K562 (cell line): Measurements from ENCODE around the gene SRGAP3. TPM values are rescaled to one million over a fixed set of nuclear protein-coding genes. Genes with fewer than 3 reads are reported as not detected.

ENCODE experiments used
- ATAC-seq: fragments of 200-7000 bp; cut with Tn5 transposase; 3 replicates; pipeline ENCODE4 v1.9.1; 2020; ENCODE audit warnings: moderate library complexity
- BruUV-seq: library from RNA; stranded (reverse); fragments of 400-500 nt; replicated peaks from 2 replicates; lab custom pipeline; 2021; lab: Mats Ljungman, UMichigan
- CTCF ChIA-PET: fragments of 300-600 bp; formaldehyde crosslinking; extraction: SDS; loops from one replicate; lab custom pipeline; 2021; ENCODE audit warnings: low intra/inter-chr PET ratio; lab: Yijun Ruan, JAX
- POLR2A ChIA-PET: fragments of 300-600, 350-650 bp; sonication (Branson Sonifier 250); formaldehyde crosslinking; extraction: SDS; loops from one replicate; lab custom pipeline; 2021; ENCODE audit warnings: antibody characterized with exemption, inconsistent platforms; lab: Yijun Ruan, JAX
- DNase-seq, 4 experiments: peaks; one replicate each; pipeline versions ENCODE4 v3.0.0 to v3.0.0-alpha.2; 2011 to 2018; ENCODE audit warnings: low spot score in 3 of 4, mixed read lengths in 3 of 4; ENCODE audit errors: extremely low read depth in 1 of 4
- FAIRE-seq: peaks from 2 replicates; lab custom pipeline; 2011; peaks lifted over from hg19 to GRCh38; lab: Jason Lieb, UNC
- H2AFZ ChIP-seq: 2 replicates; pipeline ENCODE4 v1.6.0; 2011; ENCODE audit warnings: low read depth, low read length, control low read depth, inconsistent platforms
- H3K27ac ChIP-seq: fragments of 200-600 bp; 3 replicates; pipeline ENCODE4 v1.8.0; 2011; ENCODE audit warnings: low read depth, mild to moderate bottlenecking, control low read depth, inconsistent platforms, low read length, moderate library complexity, mixed read lengths; ENCODE audit errors: extremely low read depth
- H3K27me3 ChIP-seq, 2 experiments: fragments of 300-600 bp in 1 of 2; 2 replicates in 1 of 2; 3 replicates in 1 of 2; pipeline versions ENCODE4 v1.6.0 to v1.8.0; 2011; ENCODE audit warnings: inconsistent platforms in 2 of 2, low read length in 2 of 2, mild to moderate bottlenecking in 1 of 2, mixed read lengths in 1 of 2, moderate library complexity in 1 of 2; ENCODE audit not compliant: control insufficient read depth in 2 of 2, insufficient read depth in 2 of 2
- H3K36me3 ChIP-seq: fragments of 300-600 bp; 3 replicates; pipeline ENCODE4 v1.8.0; 2011; ENCODE audit warnings: mild to moderate bottlenecking, low read length, inconsistent platforms; ENCODE audit not compliant: control insufficient read depth, insufficient read depth
- H3K4me1 ChIP-seq, 2 experiments: fragments of 200-600 bp in 1 of 2; replicated peaks in 1 of 2; 2 replicates in 1 of 2; 3 replicates in 1 of 2; pipeline versions ENCODE4 v1.5.1 to v1.8.0; 2011; ENCODE audit warnings: inconsistent platforms in 2 of 2, low read length in 2 of 2, mild to moderate bottlenecking in 1 of 2, mixed read lengths in 1 of 2, moderate library complexity in 1 of 2; ENCODE audit not compliant: control insufficient read depth in 2 of 2, insufficient read depth in 2 of 2
- H3K4me2 ChIP-seq: 2 replicates; pipeline ENCODE4 v1.6.1; 2011; ENCODE audit warnings: low read length, control low read depth, inconsistent platforms, mixed read lengths; ENCODE audit not compliant: insufficient read depth
- H3K4me3 ChIP-seq: fragments of 200-600 bp; sonication (generic), shearing (Covaris generic); 2 replicates; pipeline ENCODE4 v1.5.1; 2016; ENCODE audit warnings: control low read depth, inconsistent platforms
- H3K79me2 ChIP-seq: fragments of 200-600 bp; 3 replicates; pipeline ENCODE4 v1.8.0; 2011; ENCODE audit warnings: low read length, inconsistent platforms; ENCODE audit not compliant: control insufficient read depth, insufficient read depth
- H3K9ac ChIP-seq, 2 experiments: 2 replicates each; pipeline versions ENCODE4 v1.6.0 to v1.6.1; 2011; ENCODE audit warnings: low read depth in 2 of 2, low read length in 2 of 2, control low read depth in 1 of 2, inconsistent platforms in 1 of 2, mild to moderate bottlenecking in 1 of 2, mixed read lengths in 1 of 2; ENCODE audit not compliant: insufficient read depth in 1 of 2
- H3K9me1 ChIP-seq: one replicate; pipeline ENCODE4 v1.6.0; 2011; ENCODE audit warnings: inconsistent platforms, mild to moderate bottlenecking, low read length, moderate library complexity; ENCODE audit not compliant: control insufficient read depth, insufficient read depth
- H3K9me3 ChIP-seq: replicated peaks from 2 replicates; pipeline ENCODE4 v1.5.1; 2011; ENCODE audit warnings: low read depth, low read length, inconsistent platforms; ENCODE audit not compliant: control insufficient read depth, insufficient read depth
- H4K20me1 ChIP-seq: replicated peaks from 2 replicates; pipeline ENCODE4 v1.6.1; 2011; ENCODE audit warnings: low read length, inconsistent platforms, mixed read lengths; ENCODE audit not compliant: control insufficient read depth, insufficient read depth
- ATF4 ChIP-seq: fragments of 450-650 bp; formaldehyde crosslinking; IDR thresholded peaks from 2 replicates; pipeline ENCODE4 v1.4.0; 2022; ENCODE audit warnings: mild to moderate bottlenecking, moderate library complexity
- CBX2 ChIP-seq: fragments of 200-600 bp; sonication (generic); IDR thresholded peaks from one replicate; pipeline ENCODE4 v1.6.1; 2012; ENCODE audit warnings: mild to moderate bottlenecking, low read length, inconsistent platforms; ENCODE audit not compliant: insufficient read depth, poor library complexity, severe bottlenecking
- CREB1 ChIP-seq, 2 experiments: sonication (generic) in 1 of 2; formaldehyde crosslinking in 1 of 2; IDR thresholded peaks; 2 replicates each; pipeline versions ENCODE4 v1.6.1 to v1.8.0; 2012 to 2022; ENCODE audit warnings: inconsistent platforms in 1 of 2, mild to moderate bottlenecking in 1 of 2, missing genetic modification reagents in 1 of 2, moderate library complexity in 1 of 2
- DPF2 ChIP-seq: fragments of 450-650 bp; IDR thresholded peaks from 2 replicates; pipeline ENCODE4 v1.6.1; 2016
- ELF4 ChIP-seq: fragments of 450-650 bp; formaldehyde crosslinking; IDR thresholded peaks from 2 replicates; pipeline ENCODE4 v1.4.0; 2022; ENCODE audit warnings: missing genetic modification characterization
- EWSR1 ChIP-seq: fragments of 450-650 bp; IDR thresholded peaks from 2 replicates; pipeline ENCODE4 v1.6.1; 2018; ENCODE audit warnings: borderline replicate concordance, mild to moderate bottlenecking, low read depth, moderate library complexity; ENCODE audit not compliant: partially characterized antibody
- TARDBP ChIP-seq: fragments of 450-650 bp; IDR thresholded peaks from 2 replicates; pipeline ENCODE4 v1.6.1; 2016
- THRA ChIP-seq: fragments of 450-650 bp; IDR thresholded peaks from 2 replicates; pipeline ENCODE4 v1.6.1; 2017; ENCODE audit warnings: mild to moderate bottlenecking, moderate library complexity
- THRAP3 ChIP-seq: fragments of 450-650 bp; IDR thresholded peaks from 2 replicates; pipeline ENCODE4 v1.6.1; 2016; ENCODE audit warnings: mild to moderate bottlenecking, inconsistent platforms, borderline replicate concordance
- ZKSCAN8 ChIP-seq: fragments of 200-800 bp; sonication (Bioruptor generic); IDR thresholded peaks from 2 replicates; pipeline ENCODE4 v1.6.1; 2016; ENCODE audit warnings: missing genetic modification characterization, missing compliant biosample characterization
- ZNF124 ChIP-seq: sonication (generic); formaldehyde crosslinking; IDR thresholded peaks from 2 replicates; pipeline ENCODE4 v1.8.1; 2022; ENCODE audit warnings: missing genetic modification reagents
- WGBS: fragments of 100-300 bp; shearing (Covaris generic); methylation state at CpG from one replicate; pipeline ENCODE4 v1.1.6; 2016; ENCODE audit warnings: low coverage, mixed read lengths; ENCODE audit not compliant: insufficient coverage; ENCODE audit errors: missing lambda C conversion rate; 5-methylcytosine and 5-hydroxymethylcytosine counted together
- in situ Hi-C: fragments of 300-500 bp; cut with MboI; formaldehyde crosslinking; loops from 4 replicates; pipeline ENCODE4 v1.15.0; 2018; ENCODE audit warnings: inconsistent platforms, mixed read lengths
- intact Hi-C: fragments of 100-400 bp; cut with micrococcal nuclease; formaldehyde crosslinking; loops from 2 replicates; pipeline ENCODE4 v1.14.2; 2022
- polyA plus RNA-seq, 8 experiments: library from polyadenylated mRNA; depleted of rRNA in 4 of 8; stranded (reverse) in 5 of 8; unstranded in 3 of 8; fragments of >200 nt; fragmentation: Nextera tagmentation in 2 of 8; fragmentation: Illumina TruSeq in 1 of 8; extraction: Ambion mirVana in 2 of 8; extraction: Trizol in 1 of 8; gene quantifications; 2 replicates each; pipeline versions ENCODE4 v1.2.1 to v1.2.3, GENCODE V29; 2011 to 2014; ENCODE audit warnings: inconsistent platforms in 1 of 8, missing spikeins in 1 of 8
- total RNA-seq, 7 experiments: library from RNA; depleted of rRNA in 6 of 7; stranded (reverse); fragments of >200 nt in 6 of 7; fragmentation: Illumina TruSeq in 2 of 7; extraction: Trizol in 2 of 7; gene quantifications; 2 replicates each; pipeline versions ENCODE4 v1.2.1 to v1.2.3, GENCODE V29; 2011 to 2021; ENCODE audit warnings: low replicate concordance in 1 of 7
- TF ChIP-seq, protein P1 (sequence below): sonication (generic); formaldehyde crosslinking; IDR thresholded peaks from 2 replicates; pipeline ENCODE4 v1.8.0; 2022; ENCODE audit warnings: missing genetic modification reagents, mild to moderate bottlenecking, moderate library complexity, borderline replicate concordance
- TF ChIP-seq, protein P2 (sequence below): fragments of 200-400 bp; formaldehyde crosslinking; IDR thresholded peaks from 2 replicates; pipeline ENCODE4 v1.6.1; 2017; ENCODE audit warnings: mild to moderate bottlenecking, low read depth, low read length, moderate library complexity
- TF ChIP-seq, protein P3 (sequence below): fragments of 200-800 bp; sonication (Bioruptor generic); IDR thresholded peaks from 2 replicates; pipeline ENCODE4 v1.6.1; 2017; ENCODE audit warnings: missing genetic modification characterization, missing compliant biosample characterization

SRGAP3 gene
- total and polyA plus RNA-seq, 9 of the 15 experiments (the other 6 are each of a cell fraction or from before 2014, with no cell fraction given): 0.11 to 0.85 (median 0.35) TPM; not detected in 2

GRCh38 chr3:9169956-9170850 is 79.2 kb downstream of the SRGAP3 start:
- Histone ChIP-seq H3K27ac (no peak overlapping the region), H3K9me1 (no peaks in the 10 kb centered on the region), H3K36me3 (no peaks in the 10 kb centered on the region), H3K4me3 (no peak overlapping the region), H3K27me3 (peaks cover 25 to 62% of the 10 kb centered on the region in 2 experiments), H2AFZ (no peak overlapping the region), H3K79me2 (no peaks in the 10 kb centered on the region), H3K9me3 (no peaks in the 10 kb centered on the region), H3K4me1 (no peaks in the 10 kb centered on the region), H3K4me2 (no peak overlapping the region), H4K20me1 (no peaks in the 10 kb centered on the region), H3K9ac (no peak overlapping the region; a peak in 1 of 4 replicates)
- in situ Hi-C loops: no loop called here
- ChIA-PET CTCF (no interaction called here), POLR2A (no interaction called here)
- FAIRE-seq (no peak), DNase-seq (no peak), ATAC-seq (no peak)
- intact Hi-C loops: loop anchor here (1.0 to 10.0 kb wide), 2 partner anchors 23 to 135 kb away; no protein-coding TSS in a partner anchor
- WGBS: 2% methylated on average over 18 of the region's 18 CpGs
- BruUV-seq: no TSS peak
- TF ChIP-seq CBX2: no peak
- TF ChIP-seq DPF2: no peak
- no peak for TF ChIP-seq ZKSCAN8 (CRISPR knock-in tag)
- TF ChIP-seq, protein P1, sequence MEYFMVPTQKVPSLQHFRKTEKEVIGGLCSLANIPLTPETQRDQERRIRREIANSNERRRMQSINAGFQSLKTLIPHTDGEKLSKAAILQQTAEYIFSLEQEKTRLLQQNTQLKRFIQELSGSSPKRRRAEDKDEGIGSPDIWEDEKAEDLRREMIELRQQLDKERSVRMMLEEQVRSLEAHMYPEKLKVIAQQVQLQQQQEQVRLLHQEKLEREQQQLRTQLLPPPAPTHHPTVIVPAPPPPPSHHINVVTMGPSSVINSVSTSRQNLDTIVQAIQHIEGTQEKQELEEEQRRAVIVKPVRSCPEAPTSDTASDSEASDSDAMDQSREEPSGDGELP (CRISPR knock-in tag): no peak
- no peak for TF ChIP-seq CREB1 (IDR thresholded peaks at IDR 0.05)
- TF ChIP-seq CREB1 (CRISPR knock-in tag; IDR thresholded peaks at IDR 0.05): no peak
- no peak for TF ChIP-seq THRAP3
- TF ChIP-seq TARDBP: no peak
- TF ChIP-seq, protein P2, sequence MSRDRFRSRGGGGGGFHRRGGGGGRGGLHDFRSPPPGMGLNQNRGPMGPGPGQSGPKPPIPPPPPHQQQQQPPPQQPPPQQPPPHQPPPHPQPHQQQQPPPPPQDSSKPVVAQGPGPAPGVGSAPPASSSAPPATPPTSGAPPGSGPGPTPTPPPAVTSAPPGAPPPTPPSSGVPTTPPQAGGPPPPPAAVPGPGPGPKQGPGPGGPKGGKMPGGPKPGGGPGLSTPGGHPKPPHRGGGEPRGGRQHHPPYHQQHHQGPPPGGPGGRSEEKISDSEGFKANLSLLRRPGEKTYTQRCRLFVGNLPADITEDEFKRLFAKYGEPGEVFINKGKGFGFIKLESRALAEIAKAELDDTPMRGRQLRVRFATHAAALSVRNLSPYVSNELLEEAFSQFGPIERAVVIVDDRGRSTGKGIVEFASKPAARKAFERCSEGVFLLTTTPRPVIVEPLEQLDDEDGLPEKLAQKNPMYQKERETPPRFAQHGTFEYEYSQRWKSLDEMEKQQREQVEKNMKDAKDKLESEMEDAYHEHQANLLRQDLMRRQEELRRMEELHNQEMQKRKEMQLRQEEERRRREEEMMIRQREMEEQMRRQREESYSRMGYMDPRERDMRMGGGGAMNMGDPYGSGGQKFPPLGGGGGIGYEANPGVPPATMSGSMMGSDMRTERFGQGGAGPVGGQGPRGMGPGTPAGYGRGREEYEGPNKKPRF: no peak
- TF ChIP-seq, protein P3, sequence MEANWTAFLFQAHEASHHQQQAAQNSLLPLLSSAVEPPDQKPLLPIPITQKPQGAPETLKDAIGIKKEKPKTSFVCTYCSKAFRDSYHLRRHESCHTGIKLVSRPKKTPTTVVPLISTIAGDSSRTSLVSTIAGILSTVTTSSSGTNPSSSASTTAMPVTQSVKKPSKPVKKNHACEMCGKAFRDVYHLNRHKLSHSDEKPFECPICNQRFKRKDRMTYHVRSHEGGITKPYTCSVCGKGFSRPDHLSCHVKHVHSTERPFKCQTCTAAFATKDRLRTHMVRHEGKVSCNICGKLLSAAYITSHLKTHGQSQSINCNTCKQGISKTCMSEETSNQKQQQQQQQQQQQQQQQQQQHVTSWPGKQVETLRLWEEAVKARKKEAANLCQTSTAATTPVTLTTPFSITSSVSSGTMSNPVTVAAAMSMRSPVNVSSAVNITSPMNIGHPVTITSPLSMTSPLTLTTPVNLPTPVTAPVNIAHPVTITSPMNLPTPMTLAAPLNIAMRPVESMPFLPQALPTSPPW (CRISPR knock-in tag): no peak
- TF ChIP-seq THRA: no peak
- TF ChIP-seq ELF4: no peak
- no peak for TF ChIP-seq EWSR1
- TF ChIP-seq ATF4 (CRISPR knock-in tag): no peak
- TF ChIP-seq ZNF124 (CRISPR knock-in tag): no peak
- TF ChIP-seq, all 486 proteins: peak for 0
